HCT116 (cell line): Measurements from ENCODE around the gene GLCE. TPM values are rescaled to one million over a fixed set of nuclear protein-coding genes. Genes with fewer than 3 reads are reported as not detected.

Experiments
- ATAC-seq: fragments of 200-7000 bp; cut with Tn5 transposase; 2 replicates; pipeline ENCODE4 v1.9.1; 2020; ENCODE audit warnings: mild to moderate bottlenecking, moderate library complexity
- BruUV-seq: library from RNA; stranded (reverse); fragments of 400-500 nt; replicated peaks from 2 replicates; lab custom pipeline; 2021; lab: Mats Ljungman, UMichigan
- CTCF ChIA-PET: fragments of 300-600 bp; sonication (Branson Sonifier 250); formaldehyde crosslinking; loops from one replicate; lab custom pipeline; 2021; ENCODE audit warnings: antibody characterized with exemption; lab: Charles Lee
- POLR2A ChIA-PET: fragments of 300-600, 350-600 bp; sonication (Branson Sonifier 250); formaldehyde crosslinking; loops from one replicate; lab custom pipeline; 2021; ENCODE audit warnings: antibody characterized with exemption; lab: Charles Lee
- RAD21 ChIA-PET, 2 experiments: fragments of 300-600 bp; sonication (Branson Sonifier 250); formaldehyde crosslinking; loops; one replicate each; lab custom pipeline; 2023; ENCODE audit warnings: low total read pairs in 2 of 2; ENCODE audit not compliant: uncharacterized antibody in 2 of 2, unreplicated experiment in 2 of 2, low non-redundant PET in 1 of 2; lab: Charles Lee
- DNase-seq: peaks from one replicate; pipeline ENCODE4 v3.0.0-alpha.2; 2010; ENCODE audit warnings: low read depth, low spot score
- H2AFZ ChIP-seq: fragments of 200-600 bp; shearing (Covaris generic), sonication (generic); 2 replicates; pipeline ENCODE4 v1.6.1; 2017; ENCODE audit warnings: low read depth, mixed run types, mixed read lengths, antibody characterized with exemption, low read length; ENCODE audit not compliant: poor library complexity, severe bottlenecking
- H3K27ac ChIP-seq: 2 replicates; pipeline ENCODE4 v1.5.1; 2012; ENCODE audit warnings: low read depth, low read length
- H3K27me3 ChIP-seq: fragments of 200-600 bp; sonication (generic); 2 replicates; pipeline ENCODE4 v1.6.1; 2016; ENCODE audit warnings: mixed run types, low read length, mixed read lengths; ENCODE audit not compliant: insufficient read depth
- H3K36me3 ChIP-seq, 2 experiments: fragments of 200-500 bp in 1 of 2; fragments of 200-600 bp in 1 of 2; sonication (Bioruptor generic) in 1 of 2; sonication (generic) in 1 of 2; 2 replicates each; pipeline versions ENCODE4 v1.5.1 to v1.6.1; 2014 to 2016; ENCODE audit warnings: low read length in 2 of 2, inconsistent platforms in 1 of 2, mixed read lengths in 1 of 2, mixed run types in 1 of 2; ENCODE audit not compliant: insufficient read depth in 2 of 2, control insufficient read depth in 1 of 2
- H3K4me1 ChIP-seq, 2 experiments: fragments of 200-600 bp in 1 of 2; sonication (generic) in 1 of 2; 2 replicates each; pipeline versions ENCODE4 v1.5.1 to v1.6.1; 2012 to 2017; ENCODE audit warnings: low read length in 2 of 2, inconsistent platforms in 1 of 2, mild to moderate bottlenecking in 1 of 2, mixed read lengths in 1 of 2, mixed run types in 1 of 2, moderate library complexity in 1 of 2; ENCODE audit not compliant: insufficient read depth in 2 of 2, control insufficient read depth in 1 of 2
- H3K4me2 ChIP-seq: fragments of 200-600 bp; sonication (generic); 2 replicates; pipeline ENCODE4 v1.6.1; 2017; ENCODE audit warnings: mixed run types, low read length, mixed read lengths
- H3K4me3 ChIP-seq, 2 experiments: fragments of 200-600 bp in 1 of 2; sonication (generic) in 1 of 2; replicated peaks in 1 of 2; 2 replicates each; pipeline ENCODE4 v1.5.1; 2011 to 2016; ENCODE audit warnings: low read length in 2 of 2, control low read depth in 1 of 2, low read depth in 1 of 2, mild to moderate bottlenecking in 1 of 2, mixed read lengths in 1 of 2, mixed run types in 1 of 2
- H3K79me2 ChIP-seq: fragments of 200-600 bp; sonication (generic); 2 replicates; pipeline ENCODE4 v1.6.1; 2017; ENCODE audit warnings: mild to moderate bottlenecking, mixed run types, low read length, moderate library complexity, mixed read lengths; ENCODE audit not compliant: insufficient read depth
- H3K9ac ChIP-seq: fragments of 200-600 bp; sonication (generic); 2 replicates; pipeline ENCODE4 v1.6.1; 2016; ENCODE audit warnings: low read length, mixed read lengths
- H3K9me2 ChIP-seq: fragments of 200-600 bp; sonication (generic), shearing (Covaris generic); 2 replicates; pipeline ENCODE4 v1.6.1; 2017; ENCODE audit warnings: mixed run types, mild to moderate bottlenecking, moderate library complexity; ENCODE audit not compliant: insufficient read depth
- H3K9me3 ChIP-seq, 2 experiments: fragments of 200-500 bp in 1 of 2; fragments of 200-600 bp in 1 of 2; sonication (Bioruptor generic) in 1 of 2; sonication (generic) in 1 of 2; 2 replicates each; pipeline ENCODE4 v1.6.1; 2014 to 2017; ENCODE audit warnings: low read length in 2 of 2, mixed read lengths in 2 of 2, inconsistent platforms in 1 of 2, low read depth in 1 of 2, mild to moderate bottlenecking in 1 of 2, mixed run types in 1 of 2, moderate library complexity in 1 of 2; ENCODE audit not compliant: control insufficient read depth in 1 of 2, insufficient read depth in 1 of 2
- H4K20me1 ChIP-seq: fragments of 200-600 bp; sonication (generic), shearing (Covaris generic); 2 replicates; pipeline ENCODE4 v1.6.1; 2017; ENCODE audit warnings: mixed run types, mild to moderate bottlenecking, moderate library complexity; ENCODE audit not compliant: insufficient read depth
- CBX3 ChIP-seq: IDR thresholded peaks from 2 replicates; pipeline ENCODE4 v1.6.1; 2012; ENCODE audit warnings: low read depth
- EGR1 ChIP-seq: IDR thresholded peaks from 2 replicates; pipeline ENCODE4 v1.6.1; 2012; ENCODE audit warnings: low read depth
- EZH2phosphoT487 ChIP-seq: fragments of 200-600 bp; IDR thresholded peaks from 2 replicates; pipeline ENCODE4 v1.6.1; 2018; ENCODE audit warnings: antibody characterized with exemption, borderline replicate concordance
- FOSL1 ChIP-seq: IDR thresholded peaks from 2 replicates; pipeline ENCODE4 v1.6.1; 2012; ENCODE audit warnings: low read depth
- SP1 ChIP-seq: IDR thresholded peaks from 2 replicates; pipeline ENCODE4 v1.6.1; 2012; ENCODE audit warnings: low read depth
- SRF ChIP-seq: IDR thresholded peaks from 2 replicates; pipeline ENCODE4 v1.6.1; 2012; ENCODE audit warnings: low read depth
- ZFX ChIP-seq: fragments of 450-650 bp; IDR thresholded peaks from 2 replicates; pipeline ENCODE4 v1.6.1; 2017
- intact Hi-C: fragments of 100-400 bp; cut with micrococcal nuclease; formaldehyde crosslinking; loops from 2 replicates; pipeline ENCODE4 v1.10.0; 2022
- total RNA-seq: library from RNA; stranded (reverse); gene quantifications from one replicate; pipeline ENCODE4 v1.2.1, GENCODE V29; 2021; ENCODE audit not compliant: unreplicated experiment
- TF ChIP-seq, protein P1 (sequence below): IDR thresholded peaks from 2 replicates; pipeline ENCODE4 v1.6.1; 2012
- TF ChIP-seq, protein P2 (sequence below): IDR thresholded peaks from 2 replicates; pipeline ENCODE4 v1.6.1; 2011; ENCODE audit warnings: mild to moderate bottlenecking, low read length, moderate library complexity; ENCODE audit not compliant: insufficient replicate concordance; ENCODE audit errors: extremely low read depth

The GLCE gene
- total RNA-seq, 1 experiment from 2014 or later: 22.2 TPM

DNA sequence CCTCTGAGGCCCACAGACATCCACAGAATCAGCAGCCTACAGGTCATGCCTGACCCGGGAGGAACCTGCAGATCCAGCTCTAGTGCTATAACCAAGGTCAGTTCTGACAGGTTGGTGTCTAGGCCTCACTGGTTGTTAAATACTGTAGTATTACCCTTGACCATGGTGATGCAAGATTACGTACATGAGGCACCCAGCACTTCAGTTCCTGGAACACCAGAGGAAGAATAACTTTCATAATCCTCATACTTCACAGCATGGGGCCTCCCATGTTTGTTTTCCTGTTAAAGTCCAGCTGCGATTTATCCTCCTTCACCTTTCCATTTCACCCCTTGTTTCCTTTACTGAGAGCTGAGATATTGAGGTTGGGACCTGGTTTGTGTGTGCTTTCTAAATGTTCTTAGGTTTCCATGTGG is 34.4 kb upstream of the GLCE start:
- ChIA-PET RAD21 (no interaction called here), POLR2A (no interaction called here), CTCF (no interaction called here)
- Histone ChIP-seq H3K27ac (no peak overlapping the region), H3K36me3 (no peaks in the 10 kb centered on the region), H3K4me3 (no peak overlapping the region), H3K9ac (no peak overlapping the region), H3K4me2 (no peak overlapping the region), H2AFZ (no peak overlapping the region), H3K9me2 (no peaks in the 10 kb centered on the region), H3K4me1 (no peaks in the 10 kb centered on the region), H3K9me3 (no peaks in the 10 kb centered on the region), H4K20me1 (no peaks in the 10 kb centered on the region), H3K79me2 (no peaks in the 10 kb centered on the region), H3K27me3 (no peaks in the 10 kb centered on the region)
- DNase-seq (no peak), ATAC-seq (no peak)
- intact Hi-C loops: no loop called here
- BruUV-seq: no TSS peak
- no peak for TF ChIP-seq FOSL1
- TF ChIP-seq SRF: no peak
- TF ChIP-seq EZH2phosphoT487: no peak
- TF ChIP-seq, protein P1, sequence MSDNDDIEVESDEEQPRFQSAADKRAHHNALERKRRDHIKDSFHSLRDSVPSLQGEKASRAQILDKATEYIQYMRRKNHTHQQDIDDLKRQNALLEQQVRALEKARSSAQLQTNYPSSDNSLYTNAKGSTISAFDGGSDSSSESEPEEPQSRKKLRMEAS: no peak
- TF ChIP-seq SP1: no peak
- TF ChIP-seq CBX3: no peak
- TF ChIP-seq, protein P2, sequence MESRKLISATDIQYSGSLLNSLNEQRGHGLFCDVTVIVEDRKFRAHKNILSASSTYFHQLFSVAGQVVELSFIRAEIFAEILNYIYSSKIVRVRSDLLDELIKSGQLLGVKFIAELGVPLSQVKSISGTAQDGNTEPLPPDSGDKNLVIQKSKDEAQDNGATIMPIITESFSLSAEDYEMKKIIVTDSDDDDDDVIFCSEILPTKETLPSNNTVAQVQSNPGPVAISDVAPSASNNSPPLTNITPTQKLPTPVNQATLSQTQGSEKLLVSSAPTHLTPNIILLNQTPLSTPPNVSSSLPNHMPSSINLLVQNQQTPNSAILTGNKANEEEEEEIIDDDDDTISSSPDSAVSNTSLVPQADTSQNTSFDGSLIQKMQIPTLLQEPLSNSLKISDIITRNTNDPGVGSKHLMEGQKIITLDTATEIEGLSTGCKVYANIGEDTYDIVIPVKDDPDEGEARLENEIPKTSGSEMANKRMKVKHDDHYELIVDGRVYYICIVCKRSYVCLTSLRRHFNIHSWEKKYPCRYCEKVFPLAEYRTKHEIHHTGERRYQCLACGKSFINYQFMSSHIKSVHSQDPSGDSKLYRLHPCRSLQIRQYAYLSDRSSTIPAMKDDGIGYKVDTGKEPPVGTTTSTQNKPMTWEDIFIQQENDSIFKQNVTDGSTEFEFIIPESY: no peak
- no peak for TF ChIP-seq ZFX

DNA sequence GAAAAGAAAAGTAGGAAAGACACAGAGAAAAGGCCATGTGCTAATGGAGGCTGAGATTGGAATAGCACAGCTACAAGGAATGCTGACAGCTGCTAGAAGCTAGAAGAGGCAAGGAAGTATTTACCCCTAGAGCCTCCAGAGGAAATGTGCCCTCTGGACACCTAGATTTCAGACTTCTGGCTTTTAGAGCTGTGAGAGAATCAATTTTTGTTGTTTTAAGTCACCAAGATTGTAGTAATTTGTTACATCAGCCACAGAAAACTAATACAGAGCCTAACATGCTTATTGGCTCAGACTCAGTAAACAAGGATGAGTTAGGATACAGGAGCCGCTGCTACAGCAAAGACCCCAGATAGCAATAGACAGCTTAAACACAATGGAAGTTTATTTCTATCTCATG is 33.1 kb upstream of the GLCE start:
- ChIA-PET POLR2A (no interaction called here), RAD21 (no interaction called here), CTCF (no interaction called here)
- BruUV-seq: no TSS peak
- no peak overlapping the region for H3K4me2 ChIP-seq
- no peaks in the 10 kb centered on the region for H3K36me3 ChIP-seq
- H3K4me1 ChIP-seq: no peaks in the 10 kb centered on the region
- no peak overlapping the region for H2AFZ ChIP-seq
- H3K9ac ChIP-seq: no peak overlapping the region
- no peak overlapping the region for H3K27ac ChIP-seq
- ATAC-seq (no peak), DNase-seq (no peak)
- no peaks in the 10 kb centered on the region for H4K20me1 ChIP-seq
- H3K27me3 ChIP-seq: no peaks in the 10 kb centered on the region
- no peak overlapping the region for H3K4me3 ChIP-seq
- H3K9me3 ChIP-seq: no peaks in the 10 kb centered on the region
- no peaks in the 10 kb centered on the region for H3K9me2 ChIP-seq
- intact Hi-C loops: no loop called here
- TF ChIP-seq CBX3 (no peak), EGR1 (no peak)
- H3K79me2 ChIP-seq: no peaks in the 10 kb centered on the region
